ENCODE results near the gene PTPRT. TPM values are rescaled to one million over a fixed set of nuclear protein-coding genes. Genes with fewer than 3 reads are reported as not detected.
"Not testable (repeated sequence)": the region's sequence is repeated elsewhere in the genome, so short reads cannot be mapped to it uniquely, and the experiment has no call there.

PTPRT gene
- total and polyA plus RNA-seq, 2 of the 13 experiments (the other 11 are each of a cell fraction or from before 2014, with no cell fraction given) = under 0.01 to 0.09 TPM

- H4K20me1 ChIP-seq (ENCODE audit: insufficient read depth, low read length); H3K4me2 ChIP-seq (ENCODE audit: low read depth, low read length); FAIRE-seq; ATAC-seq; H3K27ac ChIP-seq (ENCODE audit: extremely low read length, insufficient read depth, low read length); DNase-seq (ENCODE audit: low spot score); CTCF ChIA-PET (ENCODE audit: low intra/inter-chr PET ratio, low total read pairs); POLR2A ChIA-PET; H3K4me1 ChIP-seq (ENCODE audit: insufficient read depth, low read length); BruUV-seq (replicated peaks); H3K36me3 ChIP-seq (replicated peaks in 1 of 2; ENCODE audit: control insufficient read depth in 1 of 2, insufficient read depth in 2 of 2, low read length in 2 of 2); H3K4me3 ChIP-seq (replicated peaks in 1 of 3; ENCODE audit: insufficient read depth in 1 of 3, low read depth in 2 of 3, low read length in 3 of 3); H3K9ac ChIP-seq (ENCODE audit: insufficient read depth, low read depth, low read length); H3K9me3 ChIP-seq (ENCODE audit: low read length); H3K79me2 ChIP-seq (ENCODE audit: insufficient read depth, low read length); intact Hi-C loops (cut with micrococcal nuclease; ENCODE audit: unreplicated experiment); H3K27me3 ChIP-seq (ENCODE audit: control insufficient read depth in 1 of 2, insufficient read depth in 2 of 2, low read length in 2 of 2); H2AFZ ChIP-seq (ENCODE audit: low read length); TF ChIP-seq GABPA (IDR thresholded peaks at IDR 0.05; ENCODE audit: low read depth, low read length): not testable (repeated sequence)
- TF ChIP-seq GABPA (CRISPR knock-in tag; IDR thresholded peaks at IDR 0.05; ENCODE audit: low read depth) (peak; percentile 29; the same call in 1 of the 2 replicates), GABPB1 (CRISPR knock-in tag; IDR thresholded peaks at IDR 0.05) (0 out of 2 replicates have a peak, but pooled peaks have one; percentile 18)
- 6% methylated on average over 7 of the region's 15 CpGs for WGBS (ENCODE audit: low lambda C conversion rate)
- in situ Hi-C loops (cut with HindIII; ENCODE audit: extremely low pct_ligation_motif_present, low pct_unique_long_range_greater_than_20kb) = loop anchor here (10.0 kb wide), 1 partner anchor 988 kb away; no protein-coding TSS in a partner anchor
Observed at GRCh38 chr20:42206557-42206956, 983.1 kb downstream of the PTPRT start.

- in situ Hi-C loops (cut with HindIII; ENCODE audit: extremely low pct_ligation_motif_present, low pct_unique_long_range_greater_than_20kb) (loop anchor here (10.0 kb wide), 1 partner anchor 991 kb away; no protein-coding TSS in a partner anchor), intact Hi-C loops (cut with micrococcal nuclease; ENCODE audit: unreplicated experiment) (no loop called here)
- Histone ChIP-seq H3K4me3 (replicated peaks in 1 of 3; ENCODE audit: insufficient read depth in 1 of 3, low read depth in 2 of 3, low read length in 3 of 3) (no peak overlapping the region), H3K79me2 (ENCODE audit: insufficient read depth, low read length) (no peaks in the 10 kb centered on the region), H3K36me3 (replicated peaks in 1 of 2; ENCODE audit: control insufficient read depth in 1 of 2, insufficient read depth in 2 of 2, low read length in 2 of 2) (no peaks in the 10 kb centered on the region), H3K9me3 (ENCODE audit: low read length) (no peaks in the 10 kb centered on the region), H3K27ac (ENCODE audit: extremely low read length, insufficient read depth, low read length) (no peak overlapping the region), H3K9ac (ENCODE audit: insufficient read depth, low read depth, low read length) (no peak overlapping the region), H3K4me1 (ENCODE audit: insufficient read depth, low read length) (no peaks in the 10 kb centered on the region), H3K4me2 (ENCODE audit: low read depth, low read length) (no peak overlapping the region), H4K20me1 (ENCODE audit: insufficient read depth, low read length) (no peaks in the 10 kb centered on the region), H2AFZ (ENCODE audit: low read length) (no peak overlapping the region), H3K27me3 (ENCODE audit: control insufficient read depth in 1 of 2, insufficient read depth in 2 of 2, low read length in 2 of 2) (no peaks in the 10 kb centered on the region)
- ATAC-seq (no peak), DNase-seq (ENCODE audit: low spot score) (peak; percentile 28), FAIRE-seq (peak; percentile 34)
- WGBS (ENCODE audit: low lambda C conversion rate) = 15% methylated on average over 9 of the region's 9 CpGs
- no TSS peak for BruUV-seq (replicated peaks)
- POLR2A ChIA-PET = no interaction called here
- peak; percentile 24; the same call in 1 of the 2 replicates for TF ChIP-seq SMC3 (IDR thresholded peaks at IDR 0.05; ENCODE audit: low read length)
- no peak for TF ChIP-seq ZNF317 (CRISPR knock-in tag; IDR thresholded peaks at IDR 0.05)
- no peak for TF ChIP-seq ZFP37 (CRISPR knock-in tag; IDR thresholded peaks at IDR 0.05; ENCODE audit: borderline replicate concordance)
- no peak for TF ChIP-seq E2F5 (CRISPR knock-in tag; conservative IDR thresholded peaks at IDR 0.05)
- TF ChIP-seq KLF12 (CRISPR knock-in tag; IDR thresholded peaks at IDR 0.05; ENCODE audit: borderline replicate concordance) = no peak
- peak; percentile 68 for TF ChIP-seq STAG1 (CRISPR knock-in tag; IDR thresholded peaks at IDR 0.05)
- TF ChIP-seq RAD21 (CRISPR knock-in tag; IDR thresholded peaks at IDR 0.05) = 0 out of 2 replicates have a peak, but pooled peaks have one; percentile 13
- peak; percentile 41 for TF ChIP-seq CTCF (CRISPR knock-in tag; IDR thresholded peaks at IDR 0.05)
- CTCF ChIA-PET (ENCODE audit: low intra/inter-chr PET ratio, low total read pairs) = interaction anchor here (0.7 kb wide), 1 partner anchor 982 kb away, joined by 3 read pairs; no protein-coding TSS in a partner anchor
Observed at GRCh38 chr20:42204109-42204660, 985.5 kb downstream of the PTPRT start.
